ENCODE measurements around the gene RAB27A. TPM values are rescaled to one million over a fixed set of nuclear protein-coding genes. Genes with fewer than 3 reads are reported as not detected.
"Not testable (repeated sequence)": the region's sequence is repeated elsewhere in the genome, so short reads cannot be mapped to it uniquely, and the experiment has no call there.

RAB27A gene
- total RNA-seq, 2 donors from 2014 or later: 8.8 to 9.1 TPM

GRCh38 chr15:55250941-55251340, 38.7 kb downstream of the RAB27A start:
- Mint-ChIP-seq H3K27me3 (ENCODE audit: insufficient read depth) (peaks cover 2% of the 10 kb centered on the region), H3K36me3 (ENCODE audit: low read depth) (no peaks in the 10 kb centered on the region), H3K27ac (no peak overlapping the region), H3K9me3 (no peaks in the 10 kb centered on the region), H3K4me1 (peaks cover 32% of the 10 kb centered on the region), H3K4me3 (no peak overlapping the region)
- Histone ChIP-seq H3K4me1 (ENCODE audit: control insufficient read depth, insufficient read depth, low read length) (peaks cover 11% of the 10 kb centered on the region), H3K27me3 (ENCODE audit: control insufficient read depth, insufficient read depth, low read length, poor library complexity, severe bottlenecking) (no peaks in the 10 kb centered on the region), H3K4me3 (ENCODE audit: low read length) (no peak overlapping the region), H3K36me3 (ENCODE audit: control insufficient read depth, insufficient read depth, low read length) (no peaks in the 10 kb centered on the region), H3K9me3 (ENCODE audit: control insufficient read depth, low read length) (no peaks in the 10 kb centered on the region), H3K9ac (ENCODE audit: extremely low read depth, low read length, poor library complexity, severe bottlenecking) (no peak overlapping the region), H3K27ac (ENCODE audit: low read depth, low read length) (no peak overlapping the region)
- TF ChIP-seq CTCF (conservative IDR thresholded peaks at IDR 0.05): no peak
- peak; percentile 55 for DNase-seq
- 46 to 79% methylated on average over 3 to 4 of the region's 4 CpGs for WGBS, 2 experiments (ENCODE audit: insufficient coverage in 1 of 2, insufficient read length in 1 of 2)

- Mint-ChIP-seq H3K36me3 (ENCODE audit: low read depth) (no peaks in the 10 kb centered on the region), H3K4me3 (no peak overlapping the region), H3K4me1 (peaks cover 32% of the 10 kb centered on the region), H3K27ac (no peak overlapping the region), H3K9me3 (no peaks in the 10 kb centered on the region), H3K27me3 (ENCODE audit: insufficient read depth) (peaks cover 2% of the 10 kb centered on the region)
- peaks cover 11% of the 10 kb centered on the region for H3K4me1 ChIP-seq (ENCODE audit: control insufficient read depth, insufficient read depth, low read length)
- no peak overlapping the region for H3K27ac ChIP-seq (ENCODE audit: low read depth, low read length)
- H3K9ac ChIP-seq (ENCODE audit: extremely low read depth, low read length, poor library complexity, severe bottlenecking): no peak overlapping the region
- H3K9me3 ChIP-seq (ENCODE audit: control insufficient read depth, low read length): no peaks in the 10 kb centered on the region
- 100% methylated on average over 1 of the region's 2 CpGs; no CpG with 5 or more reads in 1 of the 2 experiments for WGBS, 2 experiments (ENCODE audit: insufficient coverage in 1 of 2, insufficient read length in 1 of 2)
- no peak for DNase-seq
- H3K36me3 ChIP-seq (ENCODE audit: control insufficient read depth, insufficient read depth, low read length): no peaks in the 10 kb centered on the region
- H3K27me3 ChIP-seq (ENCODE audit: control insufficient read depth, insufficient read depth, low read length, poor library complexity, severe bottlenecking): no peaks in the 10 kb centered on the region
- no peak overlapping the region for H3K4me3 ChIP-seq (ENCODE audit: low read length)
- no peak for TF ChIP-seq CTCF (conservative IDR thresholded peaks at IDR 0.05)
Measured at GRCh38 chr15:55250392-55250791, 39.2 kb downstream of the RAB27A start.

GRCh38 chr15:55249885-55250284, 39.7 kb downstream of the RAB27A start:
- peaks cover 32% of the 10 kb centered on the region for H3K4me1 Mint-ChIP-seq
- H3K9me3 ChIP-seq (ENCODE audit: control insufficient read depth, low read length); H3K9me3 Mint-ChIP-seq; H3K4me3 ChIP-seq (ENCODE audit: low read length); H3K27ac Mint-ChIP-seq; H3K27me3 ChIP-seq (ENCODE audit: control insufficient read depth, insufficient read depth, low read length, poor library complexity, severe bottlenecking); H3K27me3 Mint-ChIP-seq (ENCODE audit: insufficient read depth); H3K4me3 Mint-ChIP-seq; H3K9ac ChIP-seq (ENCODE audit: extremely low read depth, low read length, poor library complexity, severe bottlenecking); DNase-seq; H3K36me3 ChIP-seq (ENCODE audit: control insufficient read depth, insufficient read depth, low read length); H3K36me3 Mint-ChIP-seq (ENCODE audit: low read depth); H3K27ac ChIP-seq (ENCODE audit: low read depth, low read length): not testable (repeated sequence)
- 91 to 97% methylated on average over 5 to 8 of the region's 9 CpGs for WGBS, 2 experiments (ENCODE audit: insufficient coverage in 1 of 2, insufficient read length in 1 of 2)
- H3K4me1 ChIP-seq (ENCODE audit: control insufficient read depth, insufficient read depth, low read length): peaks cover 11% of the 10 kb centered on the region

- peaks cover 11% of the 10 kb centered on the region for H3K4me1 ChIP-seq (ENCODE audit: control insufficient read depth, insufficient read depth, low read length)
- no peak for TF ChIP-seq CTCF (conservative IDR thresholded peaks at IDR 0.05)
- H3K4me1 Mint-ChIP-seq: peaks cover 32% of the 10 kb centered on the region
- H3K9ac ChIP-seq (ENCODE audit: extremely low read depth, low read length, poor library complexity, severe bottlenecking): no peak overlapping the region
- no peak overlapping the region for H3K27ac ChIP-seq (ENCODE audit: low read depth, low read length)
- no peak overlapping the region for H3K27ac Mint-ChIP-seq
- no peak overlapping the region for H3K4me3 ChIP-seq (ENCODE audit: low read length)
- no peaks in the 10 kb centered on the region for H3K9me3 Mint-ChIP-seq
- no peak for DNase-seq
- H3K36me3 Mint-ChIP-seq (ENCODE audit: low read depth): no peaks in the 10 kb centered on the region
- no peaks in the 10 kb centered on the region for H3K36me3 ChIP-seq (ENCODE audit: control insufficient read depth, insufficient read depth, low read length)
- peaks cover 2% of the 10 kb centered on the region for H3K27me3 Mint-ChIP-seq (ENCODE audit: insufficient read depth)
- no peak overlapping the region for H3K4me3 Mint-ChIP-seq
- H3K9me3 ChIP-seq (ENCODE audit: control insufficient read depth, low read length): no peaks in the 10 kb centered on the region
- 67% methylated on average over 1 of the region's 1 CpG; no CpG with 5 or more reads in 1 of the 2 experiments for WGBS, 2 experiments (ENCODE audit: insufficient coverage in 1 of 2, insufficient read length in 1 of 2)
- no peaks in the 10 kb centered on the region for H3K27me3 ChIP-seq (ENCODE audit: control insufficient read depth, insufficient read depth, low read length, poor library complexity, severe bottlenecking)
Measured at GRCh38 chr15:55248895-55249294, 40.7 kb downstream of the RAB27A start.
